ENCODE data around the gene NYAP2.

Gene NYAP2

GRCh38 chr2:225494100-225494459 lies 94.6 kb downstream of the NYAP2 start:
- no peak for TF ChIP-seq CTCF (conservative IDR thresholded peaks at IDR 0.05)
- H3K27ac ChIP-seq: no peak overlapping the region

DNA sequence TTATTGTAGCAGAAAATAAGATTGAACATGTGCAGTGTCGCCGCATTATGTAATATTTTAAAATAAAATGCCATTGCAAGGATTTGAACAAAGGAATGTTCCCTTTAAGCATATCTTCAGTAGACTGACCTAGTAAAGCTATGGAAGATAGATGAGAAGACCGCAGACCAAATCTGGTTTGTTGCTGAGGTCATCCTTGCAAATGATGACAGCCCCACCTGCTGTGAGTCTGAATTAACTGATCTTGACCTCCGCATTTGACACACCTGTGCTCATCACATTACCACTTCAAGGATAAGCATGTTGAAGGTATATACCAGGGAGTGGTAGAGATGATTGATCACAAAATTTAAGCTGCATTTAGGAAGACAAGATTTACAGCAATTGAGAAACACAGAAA lies 96.2 kb downstream of the NYAP2 start:
- H3K27ac ChIP-seq: no peak overlapping the region
- peak; percentile 26 for TF ChIP-seq CTCF (conservative IDR thresholded peaks at IDR 0.05)

- no peak for TF ChIP-seq CTCF (conservative IDR thresholded peaks at IDR 0.05)
- no peak overlapping the region for H3K27ac ChIP-seq
Observed at GRCh38 chr2:225496568-225496967, 97.1 kb downstream of the NYAP2 start.

- no peak for TF ChIP-seq CTCF (conservative IDR thresholded peaks at IDR 0.05)
- H3K27ac ChIP-seq: no peak overlapping the region
Observed at GRCh38 chr2:225497166-225497565, 97.7 kb downstream of the NYAP2 start.

- TF ChIP-seq CTCF (conservative IDR thresholded peaks at IDR 0.05): no peak
- H3K27ac ChIP-seq: no peak overlapping the region
Observed at GRCh38 chr2:225501022-225501421, 101.5 kb downstream of the NYAP2 start.

- TF ChIP-seq CTCF (conservative IDR thresholded peaks at IDR 0.05): no peak
- no peak overlapping the region for H3K27ac ChIP-seq
Observed at GRCh38 chr2:225502971-225503370, 103.5 kb downstream of the NYAP2 start.

DNA sequence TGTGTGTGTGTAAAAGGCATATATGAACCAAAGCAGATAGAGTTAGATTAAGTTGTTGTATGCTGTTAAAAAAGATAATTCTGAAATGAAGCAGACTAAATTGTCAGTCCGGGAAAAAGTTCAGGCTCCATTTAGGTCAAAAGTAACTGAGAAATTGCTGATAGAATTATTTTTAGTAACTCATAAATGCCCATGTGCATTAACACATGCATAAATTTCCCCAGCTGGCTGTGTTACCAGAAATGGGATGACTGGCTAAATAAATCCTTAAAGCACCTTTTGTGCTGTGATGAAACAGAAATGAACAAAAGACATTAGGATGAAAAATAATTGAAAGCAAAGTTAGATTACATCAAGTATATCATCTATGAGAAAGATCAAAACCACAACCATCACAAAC lies 111.3 kb downstream of the NYAP2 start:
- H3K27ac ChIP-seq: no peak overlapping the region
- TF ChIP-seq CTCF (conservative IDR thresholded peaks at IDR 0.05): no peak

DNA sequence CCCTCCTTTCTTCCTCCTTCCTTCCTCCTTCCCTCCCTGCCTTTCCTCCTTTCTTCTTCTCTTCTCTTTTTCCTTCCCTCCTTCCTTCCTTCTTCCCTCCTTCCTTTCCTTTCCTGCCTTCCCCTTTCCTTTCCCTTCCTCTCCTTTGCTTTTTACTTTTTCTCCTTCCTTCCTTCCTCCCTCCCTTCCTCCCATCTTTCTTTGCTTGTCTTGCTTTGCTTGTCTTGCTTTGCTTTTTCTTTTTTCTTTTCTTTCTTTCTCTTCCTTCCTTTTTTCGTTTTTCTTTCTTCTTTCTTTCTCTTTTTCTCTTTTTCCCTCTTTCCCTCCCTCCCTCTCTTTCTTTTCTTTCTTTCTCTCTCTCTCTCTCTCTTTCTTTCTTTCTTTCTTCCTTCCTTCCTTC lies 113.0 kb downstream of the NYAP2 start:
- no peak for TF ChIP-seq CTCF (conservative IDR thresholded peaks at IDR 0.05)
- H3K27ac ChIP-seq: no peak overlapping the region

All from VCaP (cell line).